Inflammatory macrophage treated with lipopolysaccharide for 4 hours (primary cell): ENCODE data around the gene TRMT112.

Source experiments
- DNase-seq: peaks from one replicate; pipeline ENCODE4 v3.0.0-alpha.2; 2020

Gene TRMT112

GRCh38 chr11:64290352-64291261 lies 26.8 kb downstream of the TRMT112 start:
- no peak for DNase-seq

- no peak for DNase-seq
These were observed 28.3 kb downstream of the TRMT112 start for GRCh38 chr11:64289002-64289564.

- DNase-seq, result no peak
These were observed 29.0 kb downstream of the TRMT112 start for GRCh38 chr11:64288353-64288750.

- no peak for DNase-seq
These were observed 29.5 kb downstream of the TRMT112 start for GRCh38 chr11:64287676-64288352.

GRCh38 chr11:64286801-64287159 lies 30.6 kb downstream of the TRMT112 start:
- no peak for DNase-seq

- DNase-seq, result no peak
These were observed 31.2 kb downstream of the TRMT112 start for GRCh38 chr11:64285885-64286800.

- DNase-seq, result peak; percentile 75
These were observed 32.1 kb downstream of the TRMT112 start, which contains the start of gene GPR137 for GRCh38 chr11:64284962-64285884. Gene GPR137, plus strand, starts transcription at chr11:64285848. Its CDS starts 677 bp downstream, at chr11:64286525.

GRCh38 chr11:64284048-64284961 lies 33.1 kb downstream of the TRMT112 start, which contains the start of gene BAD:
Gene BAD, minus strand, starts transcription at chr11:64284665. Its CDS starts 297 bp downstream, at chr11:64284368.
- DNase-seq, result peak; percentile 93

GRCh38 chr11:64283092-64283491 lies 34.3 kb downstream of the TRMT112 start:
- no peak for DNase-seq

GRCh38 chr11:64281957-64282770 lies 35.2 kb downstream of the TRMT112 start:
- no peak for DNase-seq

- no peak for DNase-seq
These were observed 38.7 kb downstream of the TRMT112 start for GRCh38 chr11:64278576-64279190.

- DNase-seq, result peak; percentile 21
These were observed 40.5 kb downstream of the TRMT112 start for GRCh38 chr11:64276653-64277431.

- DNase-seq, result no peak
These were observed 41.5 kb downstream of the TRMT112 start for GRCh38 chr11:64275841-64276240.

GRCh38 chr11:64275031-64275800 lies 42.1 kb downstream of the TRMT112 start:
- DNase-seq, result no peak

GRCh38 chr11:64269540-64270220 lies 47.7 kb downstream of the TRMT112 start:
- peak; percentile 100 for DNase-seq

- peak; percentile 55 for DNase-seq
These were observed 48.3 kb downstream of the TRMT112 start for GRCh38 chr11:64268893-64269539.
